LNCAP (cell line): Measurements from ENCODE around the gene CENPU.

Source experiments
- CTCF ChIP-seq: fragments of 450-650 bp; IDR thresholded peaks from 2 replicates; pipeline ENCODE4 v1.5.1; 2017; ENCODE audit warnings: mild to moderate bottlenecking

CENPU gene

GRCh38 chr4:184748251-184748652 lies 14.4 kb upstream of the CENPU start:
- no peak for TF ChIP-seq CTCF

DNA sequence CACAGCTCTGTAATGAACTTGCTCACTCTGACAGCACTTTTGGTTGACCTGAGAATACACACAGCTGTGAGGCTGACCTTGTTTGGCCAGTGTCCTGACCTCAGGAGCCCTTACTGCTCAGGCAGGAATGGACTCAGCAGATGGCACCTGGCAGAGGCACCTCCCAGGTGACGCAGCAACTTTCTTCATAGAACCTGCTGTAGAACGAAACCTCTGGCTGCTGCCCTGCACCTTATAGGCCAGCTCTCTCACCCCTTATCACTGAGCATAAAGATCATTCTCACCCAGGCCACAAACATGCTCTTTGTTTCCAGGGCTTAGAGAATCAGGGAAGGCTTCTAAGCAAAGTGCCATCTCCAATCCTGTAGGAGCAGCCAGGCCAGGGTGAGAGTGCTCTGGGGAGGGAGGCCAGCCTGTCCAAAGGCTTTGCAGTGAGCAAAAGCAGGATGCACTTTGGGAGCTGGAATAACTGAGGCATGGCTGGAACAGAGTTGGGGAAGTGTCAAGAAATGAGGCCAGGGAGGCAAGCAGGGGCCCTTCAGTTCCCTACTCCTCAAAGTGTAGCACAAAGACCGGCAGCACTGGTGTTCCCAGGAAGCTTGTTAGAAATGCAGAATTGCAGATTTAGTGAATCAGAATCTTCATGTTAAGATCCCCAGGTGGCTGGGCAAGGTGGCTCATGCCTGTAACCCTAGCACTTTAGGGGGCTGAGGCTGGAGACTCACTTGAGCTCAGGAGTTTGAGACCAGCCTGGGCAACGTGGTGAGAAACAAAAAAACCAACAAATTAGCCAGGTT lies 13.3 kb upstream of the CENPU start:
- TF ChIP-seq CTCF, result no peak

GRCh38 chr4:184745831-184746795 lies 12.2 kb upstream of the CENPU start:
- TF ChIP-seq CTCF, result peak; percentile 70

GRCh38 chr4:184744236-184744635 lies 10.3 kb upstream of the CENPU start:
- TF ChIP-seq CTCF, result no peak

GRCh38 chr4:184743650-184744049 lies 9.8 kb upstream of the CENPU start:
- TF ChIP-seq CTCF, result no peak

DNA sequence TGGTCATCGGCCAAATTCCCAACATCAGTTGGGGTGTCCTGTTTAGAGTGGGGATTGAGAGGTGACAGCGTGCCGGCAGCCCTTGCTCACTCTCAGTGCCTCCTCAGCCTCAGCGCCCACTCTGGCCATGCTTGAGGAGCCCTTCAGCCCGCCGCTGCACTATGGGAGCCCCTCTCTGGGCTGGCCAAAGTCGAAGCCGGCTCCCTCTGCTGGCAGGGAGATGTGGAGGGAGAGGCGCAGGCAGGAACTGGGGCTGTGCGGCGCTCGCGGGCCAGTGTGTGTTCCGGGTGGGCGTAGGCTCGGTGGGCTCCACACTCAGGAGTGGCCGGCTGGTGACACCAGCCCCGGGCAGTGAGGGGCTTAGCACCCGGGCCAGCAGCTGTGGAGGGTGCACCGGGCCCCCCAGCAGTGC lies 7.1 kb upstream of the CENPU start:
- no peak for TF ChIP-seq CTCF

GRCh38 chr4:184734758-184735157 lies 862 bp upstream of the CENPU start:
- no peak for TF ChIP-seq CTCF
